Bronchial epithelial cell (primary cell): ENCODE measurements around the gene DNAJC12. TPM values are rescaled to one million over a fixed set of nuclear protein-coding genes. Genes with fewer than 3 reads are reported as not detected.

ENCODE experiments used
- DNase-seq: peaks from one replicate; pipeline ENCODE4 v3.0.0-alpha.2; 2010; ENCODE audit warnings: low read depth
- FAIRE-seq: peaks from 2 replicates; lab custom pipeline; 2011; peaks lifted over from hg19 to GRCh38; lab: Jason Lieb, UNC
- H3K27me3 ChIP-seq: 2 replicates; pipeline ENCODE4 v1.5.1; 2011; ENCODE audit warnings: low read length; ENCODE audit not compliant: control insufficient read depth, insufficient read depth
- H3K36me3 ChIP-seq: 2 replicates; pipeline ENCODE4 v1.5.1; 2011; ENCODE audit warnings: low read length; ENCODE audit not compliant: control insufficient read depth, insufficient read depth
- H3K4me3 ChIP-seq: 2 replicates; pipeline ENCODE4 v1.5.1; 2011; ENCODE audit warnings: mild to moderate bottlenecking, low read depth, low read length, control low read depth
- total RNA-seq: library from RNA; depleted of rRNA; stranded (reverse); fragments of >200 nt; gene quantifications from 2 replicates; pipeline ENCODE4 v1.2.1, GENCODE V29; 2014
- TF ChIP-seq, protein P1 (sequence below): IDR thresholded peaks from 2 replicates; pipeline ENCODE4 v1.5.1; 2011; ENCODE audit warnings: mild to moderate bottlenecking, moderate library complexity, low read length, control low read depth, inconsistent platforms; ENCODE audit not compliant: insufficient read depth, severe bottlenecking

DNAJC12 gene
- total RNA-seq, 1 donor from 2014 or later = not detected

DNA sequence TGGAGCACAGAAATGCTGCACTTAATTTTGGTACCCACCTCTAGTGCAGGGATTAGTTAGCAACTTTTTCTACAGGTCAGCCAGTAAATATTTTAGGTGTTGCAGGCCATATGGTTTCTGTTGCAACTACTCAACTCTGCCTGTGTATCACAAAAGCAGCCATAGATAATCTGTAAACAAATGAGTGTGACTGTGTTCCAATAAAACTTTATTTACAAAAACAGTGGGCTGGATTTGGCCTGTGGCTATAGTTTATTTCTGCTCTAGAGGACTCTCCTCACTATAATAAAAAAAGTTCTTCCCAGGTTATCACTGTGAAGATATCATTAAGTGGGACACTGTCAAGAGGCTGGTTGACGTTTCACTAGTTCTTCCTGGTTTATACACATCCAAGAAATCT lies 65.8 kb downstream of the DNAJC12 start:
- no peak for FAIRE-seq
- TF ChIP-seq, protein P1, sequence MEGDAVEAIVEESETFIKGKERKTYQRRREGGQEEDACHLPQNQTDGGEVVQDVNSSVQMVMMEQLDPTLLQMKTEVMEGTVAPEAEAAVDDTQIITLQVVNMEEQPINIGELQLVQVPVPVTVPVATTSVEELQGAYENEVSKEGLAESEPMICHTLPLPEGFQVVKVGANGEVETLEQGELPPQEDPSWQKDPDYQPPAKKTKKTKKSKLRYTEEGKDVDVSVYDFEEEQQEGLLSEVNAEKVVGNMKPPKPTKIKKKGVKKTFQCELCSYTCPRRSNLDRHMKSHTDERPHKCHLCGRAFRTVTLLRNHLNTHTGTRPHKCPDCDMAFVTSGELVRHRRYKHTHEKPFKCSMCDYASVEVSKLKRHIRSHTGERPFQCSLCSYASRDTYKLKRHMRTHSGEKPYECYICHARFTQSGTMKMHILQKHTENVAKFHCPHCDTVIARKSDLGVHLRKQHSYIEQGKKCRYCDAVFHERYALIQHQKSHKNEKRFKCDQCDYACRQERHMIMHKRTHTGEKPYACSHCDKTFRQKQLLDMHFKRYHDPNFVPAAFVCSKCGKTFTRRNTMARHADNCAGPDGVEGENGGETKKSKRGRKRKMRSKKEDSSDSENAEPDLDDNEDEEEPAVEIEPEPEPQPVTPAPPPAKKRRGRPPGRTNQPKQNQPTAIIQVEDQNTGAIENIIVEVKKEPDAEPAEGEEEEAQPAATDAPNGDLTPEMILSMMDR = no peak
- H3K27me3 ChIP-seq = no peaks in the 10 kb centered on the region

DNA sequence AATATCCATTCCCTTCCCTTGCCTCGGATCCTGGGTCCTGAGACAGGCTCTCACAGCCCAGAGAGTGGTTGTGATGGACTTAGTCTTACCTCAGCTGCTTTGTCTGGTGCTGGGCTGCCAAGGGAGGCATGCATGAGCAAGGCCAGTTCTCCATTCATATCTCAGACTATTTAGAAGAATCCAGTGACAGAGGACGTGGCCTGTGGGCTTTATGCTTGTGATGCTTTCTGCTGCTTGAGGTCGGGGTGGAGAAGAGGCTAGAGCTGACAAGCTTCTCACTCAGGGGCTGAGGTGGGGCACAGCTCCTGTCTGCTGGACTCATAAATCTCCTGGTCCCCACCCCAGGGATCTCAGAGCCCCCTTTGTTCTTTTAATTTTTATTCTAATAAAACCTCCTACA lies 66.8 kb downstream of the DNAJC12 start:
- no peak for DNase-seq
- TF ChIP-seq, protein P1 = no peak
- no peak for FAIRE-seq
- Histone ChIP-seq H3K36me3 (no peaks in the 10 kb centered on the region), H3K4me3 (no peak overlapping the region), H3K27me3 (no peaks in the 10 kb centered on the region)

More for the DNA sequence above, 65.8 kb downstream of the DNAJC12 start:
- no peak for DNase-seq
- H3K4me3 ChIP-seq = no peak overlapping the region
- no peaks in the 10 kb centered on the region for H3K36me3 ChIP-seq

DNA sequence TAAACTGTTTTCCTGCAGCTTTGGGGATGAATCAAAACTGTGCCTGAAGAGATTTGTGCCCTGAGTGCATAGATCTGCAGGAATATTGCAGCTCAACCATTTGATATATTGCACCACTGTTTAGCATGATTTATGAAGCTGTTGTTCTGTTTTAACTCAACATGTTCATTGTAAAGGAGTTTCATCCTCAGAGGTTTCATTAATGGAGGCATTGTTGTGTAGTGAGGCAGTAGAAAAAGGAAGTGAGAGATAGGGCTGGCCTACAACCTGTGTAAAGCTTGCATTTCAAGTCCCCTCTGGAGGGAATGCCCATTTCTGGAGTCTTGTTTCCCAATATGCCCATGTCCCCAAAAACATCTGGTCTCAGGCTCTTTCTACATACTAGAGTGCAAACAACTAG lies 67.5 kb downstream of the DNAJC12 start:
- no peak overlapping the region for H3K4me3 ChIP-seq
- no peaks in the 10 kb centered on the region for H3K27me3 ChIP-seq
- DNase-seq = no peak
- no peak for FAIRE-seq
- H3K36me3 ChIP-seq = no peaks in the 10 kb centered on the region
- TF ChIP-seq, protein P1 = no peak

DNA sequence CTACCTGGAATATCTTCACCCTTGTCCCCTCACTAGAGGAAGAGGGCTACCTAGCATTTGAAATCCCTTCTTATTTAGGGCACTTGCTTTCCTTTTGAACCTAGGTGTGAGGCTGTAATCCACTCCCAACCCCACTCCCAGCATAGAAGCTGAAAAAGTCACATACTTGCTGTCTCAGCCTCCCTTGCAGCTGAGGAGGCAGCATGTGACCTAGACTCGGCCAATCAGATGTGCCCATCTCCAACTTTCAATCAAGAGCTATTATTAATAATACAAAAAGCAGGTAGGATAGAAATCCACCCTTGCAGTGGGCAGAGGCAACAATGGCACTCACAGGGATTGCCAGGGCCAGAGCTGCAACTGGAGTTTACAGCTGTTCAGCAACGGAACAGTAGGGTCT lies 70.7 kb downstream of the DNAJC12 start:
- no peak for FAIRE-seq
- no peaks in the 10 kb centered on the region for H3K27me3 ChIP-seq

DNA sequence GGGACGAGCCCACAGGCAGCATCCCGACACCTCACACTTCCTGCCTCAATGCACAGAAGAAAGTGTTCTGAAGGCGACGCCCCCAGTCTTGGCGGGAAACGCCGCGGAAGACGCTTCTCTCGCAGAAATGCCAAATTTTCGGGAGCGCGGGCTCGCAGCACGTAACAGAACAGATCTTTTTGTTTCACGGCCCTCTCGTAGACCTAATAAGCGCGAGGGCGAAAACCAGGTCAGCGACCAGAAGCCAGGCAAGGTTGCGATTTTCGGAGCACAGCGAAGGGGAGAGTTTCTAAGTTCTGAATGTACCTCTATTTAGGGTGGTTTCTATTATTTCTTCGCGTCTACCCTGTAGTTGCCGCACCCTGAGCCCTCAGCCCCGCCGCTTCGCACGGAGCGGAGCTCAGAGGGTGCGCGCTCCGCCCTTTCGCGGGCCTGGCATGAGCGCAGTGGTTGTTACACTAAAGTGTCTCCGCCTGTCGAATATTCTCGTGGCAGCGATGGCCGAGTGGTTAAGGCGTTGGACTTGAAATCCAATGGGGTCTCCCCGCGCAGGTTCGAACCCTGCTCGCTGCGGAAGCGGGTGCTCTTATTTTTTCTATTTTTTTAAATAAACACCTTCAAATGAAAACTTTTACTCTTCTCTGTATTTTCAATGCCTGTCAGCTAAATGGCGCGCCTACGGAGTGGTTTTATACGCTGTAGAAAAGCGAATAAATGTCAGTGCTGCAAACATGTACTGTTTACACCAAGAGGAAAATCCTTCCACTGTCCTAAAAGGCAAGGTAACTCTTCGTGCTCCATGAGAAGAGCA lies 73.8 kb downstream of the DNAJC12 start:
- no peaks in the 10 kb centered on the region for H3K27me3 ChIP-seq
- DNase-seq = peak; percentile 80

More for the DNA sequence above, 70.7 kb downstream of the DNAJC12 start:
- TF ChIP-seq, protein P1 = no peak
- H3K36me3 ChIP-seq = no peaks in the 10 kb centered on the region
- H3K4me3 ChIP-seq = no peak overlapping the region
- no peak for DNase-seq

More for the DNA sequence above, 73.8 kb downstream of the DNAJC12 start:
- Histone ChIP-seq H3K4me3 (peak overlapping the region; percentile 55), H3K36me3 (no peaks in the 10 kb centered on the region)
- TF ChIP-seq, protein P1 = no peak
- FAIRE-seq = no peak
